Endothelial cell of umbilical vein (primary cell): ENCODE measurements around the gene GUK1. TPM values are rescaled to one million over a fixed set of nuclear protein-coding genes. Genes with fewer than 3 reads are reported as not detected.

Source experiments
- BruUV-seq: library from RNA; stranded (reverse); fragments of 400-500 nt; replicated peaks from 2 replicates; lab custom pipeline; 2021; lab: Mats Ljungman, UMichigan
- CTCF ChIA-PET: fragments of 300-600, 350-600 bp; sonication (Branson Sonifier 250); formaldehyde crosslinking; loops from one replicate; lab custom pipeline; 2021; ENCODE audit warnings: antibody characterized with exemption, inconsistent platforms; lab: Charles Lee
- POLR2A ChIA-PET: fragments of 300-600, 350-600 bp; sonication (Branson Sonifier 250); formaldehyde crosslinking; loops from one replicate; lab custom pipeline; 2021; ENCODE audit warnings: antibody characterized with exemption, inconsistent platforms; lab: Charles Lee
- DNase-seq: peaks from one replicate; pipeline ENCODE4 v3.0.0-alpha.2; 2011; ENCODE audit warnings: low read depth, low spot score
- FAIRE-seq: peaks from 2 replicates; lab custom pipeline; 2011; peaks lifted over from hg19 to GRCh38; lab: Jason Lieb, UNC
- H2AFZ ChIP-seq: 2 replicates; pipeline ENCODE4 v1.6.0; 2012; ENCODE audit warnings: low read depth, low read length, control low read depth, inconsistent platforms
- H3K27ac ChIP-seq: 2 replicates; pipeline ENCODE4 v1.5.1; 2011; ENCODE audit warnings: low read depth, mild to moderate bottlenecking, control low read depth, low read length, moderate library complexity; ENCODE audit not compliant: insufficient read depth
- H3K27me3 ChIP-seq, 2 experiments: 2 replicates each; pipeline versions ENCODE4 v1.6.0 to v1.6.1; 2011; ENCODE audit warnings: low read length in 2 of 2, mixed read lengths in 1 of 2; ENCODE audit not compliant: control insufficient read depth in 2 of 2, insufficient read depth in 2 of 2
- H3K36me3 ChIP-seq, 2 experiments: 2 replicates in 1 of 2; 3 replicates in 1 of 2; pipeline ENCODE4 v1.5.1; 2011; ENCODE audit warnings: low read length in 2 of 2, mild to moderate bottlenecking in 1 of 2, moderate library complexity in 1 of 2; ENCODE audit not compliant: control insufficient read depth in 2 of 2, insufficient read depth in 2 of 2; ENCODE audit errors: extremely low read depth in 1 of 2
- H3K4me1 ChIP-seq: 3 replicates; pipeline ENCODE4 v1.5.1; 2011; ENCODE audit warnings: mild to moderate bottlenecking, low read length; ENCODE audit not compliant: control insufficient read depth, insufficient read depth; ENCODE audit errors: extremely low read depth
- H3K4me2 ChIP-seq: 2 replicates; pipeline ENCODE4 v1.6.1; 2011; ENCODE audit warnings: low read length, control low read depth, mixed read lengths; ENCODE audit not compliant: insufficient read depth
- H3K4me3 ChIP-seq, 3 experiments: fragments of 200-600 bp in 1 of 3; sonication (generic), shearing (Covaris generic) in 1 of 3; replicated peaks in 1 of 3; 2 replicates each; pipeline ENCODE4 v1.5.1; 2011 to 2016; ENCODE audit warnings: control low read depth in 3 of 3, low read length in 3 of 3, mild to moderate bottlenecking in 2 of 3, inconsistent platforms in 1 of 3, low read depth in 1 of 3, moderate library complexity in 1 of 3; ENCODE audit not compliant: insufficient read depth in 1 of 3
- H3K79me2 ChIP-seq: 2 replicates; pipeline ENCODE4 v1.6.0; 2012; ENCODE audit warnings: low read length, inconsistent platforms; ENCODE audit not compliant: control insufficient read depth, insufficient read depth
- H3K9ac ChIP-seq: replicated peaks from 2 replicates; pipeline ENCODE3; 2011; ENCODE audit warnings: low read length, control low read depth; ENCODE audit not compliant: insufficient read depth; ENCODE audit errors: extremely low read depth
- H3K9me1 ChIP-seq: replicated peaks from 3 replicates; pipeline ENCODE4 v1.6.0; 2011; ENCODE audit warnings: mild to moderate bottlenecking, low read length; ENCODE audit not compliant: control insufficient read depth, insufficient read depth; ENCODE audit errors: extremely low read depth
- H3K9me3 ChIP-seq: replicated peaks from 2 replicates; pipeline ENCODE4 v1.5.1; 2012; ENCODE audit warnings: low read length, inconsistent platforms; ENCODE audit not compliant: control insufficient read depth, insufficient read depth
- H4K20me1 ChIP-seq: replicated peaks from 2 replicates; pipeline ENCODE3; 2011; ENCODE audit warnings: mild to moderate bottlenecking, low read length; ENCODE audit not compliant: control insufficient read depth, insufficient read depth; ENCODE audit errors: extremely low read depth
- EZH2 ChIP-seq: IDR thresholded peaks from 2 replicates; pipeline ENCODE4 v1.6.1; 2012; ENCODE audit warnings: borderline replicate concordance, low read depth, mild to moderate bottlenecking, moderate library complexity, low read length, inconsistent platforms; ENCODE audit not compliant: severe bottlenecking
- FOS ChIP-seq: IDR thresholded peaks from 2 replicates; pipeline ENCODE4 v1.6.1; 2011; ENCODE audit warnings: mild to moderate bottlenecking, low read length, moderate library complexity, borderline replicate concordance; ENCODE audit not compliant: insufficient read depth
- GATA2 ChIP-seq: IDR thresholded peaks from 2 replicates; pipeline ENCODE4 v1.7.0; 2011; ENCODE audit warnings: low read depth, mild to moderate bottlenecking, moderate library complexity, mixed read lengths, low read length; ENCODE audit not compliant: insufficient read length, insufficient read depth
- JUN ChIP-seq: IDR thresholded peaks from 2 replicates; pipeline ENCODE4 v1.6.1; 2011; ENCODE audit warnings: borderline replicate concordance, low read depth; ENCODE audit not compliant: insufficient read length, insufficient read depth
- MYC ChIP-seq: IDR thresholded peaks from one replicate; pipeline ENCODE4 v1.6.1; 2011; ENCODE audit warnings: mild to moderate bottlenecking, low read depth, low read length
- POLR2A ChIP-seq: IDR thresholded peaks from 2 replicates; pipeline ENCODE4 v1.6.1; 2012; ENCODE audit warnings: low read depth, mild to moderate bottlenecking, control low read depth, low read length
- POLR2AphosphoS5 ChIP-seq: IDR thresholded peaks from 2 replicates; pipeline ENCODE4 v1.6.1; 2012; ENCODE audit warnings: low read depth, mild to moderate bottlenecking, control low read depth, low read length, moderate library complexity; ENCODE audit not compliant: insufficient read depth
- dilution Hi-C: fragments of 300-500 bp; cut with MboI; formaldehyde crosslinking; loops from one replicate; pipeline ENCODE4 v1.15.0; 2019; ENCODE audit warnings: low sequenced_read_pairs; ENCODE audit not compliant: extremely low pct_ligation_motif_present
- intact Hi-C: fragments of 100-400 bp; cut with micrococcal nuclease; formaldehyde crosslinking; loops from one replicate; pipeline ENCODE4 v1.10.0; 2022
- polyA plus RNA-seq, 4 experiments: library from polyadenylated mRNA; depleted of rRNA in 3 of 4; stranded (reverse) in 3 of 4; unstranded in 1 of 4; fragments of >200 nt; gene quantifications; 2 replicates each; pipeline versions ENCODE4 v1.2.1 to v1.2.3, GENCODE V29; 2011 to 2012; ENCODE audit warnings: missing spikeins in 1 of 4
- total RNA-seq: library from RNA; stranded (reverse); gene quantifications from 2 replicates; pipeline ENCODE4 v1.2.3, GENCODE V29; 2021
- TF ChIP-seq, protein P1 (sequence below), 2 donors: IDR thresholded peaks; 1 replicate in 1 of 2; 2 replicates in 1 of 2; pipeline ENCODE4 v1.5.1; 2011; ENCODE audit warnings: low read length in 2 of 2, mild to moderate bottlenecking in 2 of 2, moderate library complexity in 2 of 2, control low read depth in 1 of 2, inconsistent platforms in 1 of 2, low read depth in 1 of 2; ENCODE audit not compliant: insufficient read depth in 1 of 2; ENCODE audit errors: extremely low read depth in 1 of 2
- TF ChIP-seq, protein P2 (sequence below): IDR thresholded peaks from 2 replicates; pipeline ENCODE4 v1.6.1; 2011; ENCODE audit not compliant: insufficient read depth, insufficient read length

Gene GUK1
- total and polyA plus RNA-seq, 2 donors (not counting 3 experiments of a cell fraction or from before 2014, with no cell fraction given): 239 to 742 TPM

DNA sequence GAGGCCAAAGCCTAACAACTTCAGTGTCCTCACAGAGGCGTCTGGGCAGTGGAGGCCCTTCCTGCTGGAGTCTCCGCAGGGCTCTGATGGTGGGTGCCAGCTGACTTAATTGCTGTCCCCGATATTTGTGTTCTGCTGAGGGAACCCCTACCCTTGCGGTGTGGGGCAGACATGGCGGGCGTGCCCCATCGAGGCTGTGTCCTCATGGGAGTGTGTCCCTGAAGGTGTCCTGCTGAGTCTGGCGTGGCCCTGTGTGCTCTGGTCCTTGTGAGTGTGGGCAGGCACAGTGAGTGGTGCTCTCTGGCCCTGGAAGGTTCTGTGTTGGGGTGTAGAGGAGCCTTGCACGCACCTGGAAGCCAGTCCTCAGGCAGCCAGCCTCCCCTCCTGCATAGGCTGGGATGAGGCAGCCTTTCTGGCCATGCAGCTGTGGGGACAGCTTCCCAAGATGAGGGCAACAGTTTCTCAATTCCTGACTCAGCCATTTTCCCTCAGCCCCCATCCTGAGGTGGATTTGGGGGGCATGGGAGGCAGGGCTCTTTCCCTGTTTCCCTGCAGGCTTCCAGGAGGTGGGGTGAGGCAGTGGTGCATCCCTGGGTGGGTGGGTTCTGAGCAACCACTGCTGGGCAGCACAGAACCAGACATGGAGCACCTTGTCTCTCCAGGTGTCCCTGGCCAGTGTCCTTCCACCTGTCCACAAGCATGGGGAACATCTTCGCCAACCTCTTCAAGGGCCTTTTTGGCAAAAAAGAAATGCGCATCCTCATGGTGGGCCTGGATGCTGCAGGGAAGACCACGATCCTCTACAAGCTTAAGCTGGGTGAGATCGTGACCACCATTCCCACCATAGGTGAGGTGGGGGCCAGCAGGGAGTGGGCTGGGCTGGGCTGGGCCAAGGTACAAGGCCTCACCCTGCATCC lies 43.4 kb upstream of the GUK1 start:
- Histone ChIP-seq H2AFZ (no peak overlapping the region), H3K79me2 (peaks cover 80% of the 10 kb centered on the region), H3K27ac (no peak overlapping the region), H3K4me2 (no peak overlapping the region), H3K4me3 (no peak overlapping the region), H3K27me3 (no peaks in the 10 kb centered on the region), H3K4me1 (peaks cover 8% of the 10 kb centered on the region), H3K9ac (no peak overlapping the region), H3K36me3 (peaks cover 10 to 42% of the 10 kb centered on the region in 2 experiments), H3K9me1 (no peaks in the 10 kb centered on the region), H3K9me3 (peaks cover 4% of the 10 kb centered on the region), H4K20me1 (peaks cover 14% of the 10 kb centered on the region)
- BruUV-seq: no TSS peak
- FAIRE-seq (no peak), DNase-seq (no peak)
- dilution Hi-C loops: no loop called here
- TF ChIP-seq JUN (no peak), POLR2A (no peak), MYC (no peak), EZH2 (no peak), FOS (no peak), POLR2AphosphoS5 (no peak), GATA2 (no peak)
- TF ChIP-seq, protein P1, sequence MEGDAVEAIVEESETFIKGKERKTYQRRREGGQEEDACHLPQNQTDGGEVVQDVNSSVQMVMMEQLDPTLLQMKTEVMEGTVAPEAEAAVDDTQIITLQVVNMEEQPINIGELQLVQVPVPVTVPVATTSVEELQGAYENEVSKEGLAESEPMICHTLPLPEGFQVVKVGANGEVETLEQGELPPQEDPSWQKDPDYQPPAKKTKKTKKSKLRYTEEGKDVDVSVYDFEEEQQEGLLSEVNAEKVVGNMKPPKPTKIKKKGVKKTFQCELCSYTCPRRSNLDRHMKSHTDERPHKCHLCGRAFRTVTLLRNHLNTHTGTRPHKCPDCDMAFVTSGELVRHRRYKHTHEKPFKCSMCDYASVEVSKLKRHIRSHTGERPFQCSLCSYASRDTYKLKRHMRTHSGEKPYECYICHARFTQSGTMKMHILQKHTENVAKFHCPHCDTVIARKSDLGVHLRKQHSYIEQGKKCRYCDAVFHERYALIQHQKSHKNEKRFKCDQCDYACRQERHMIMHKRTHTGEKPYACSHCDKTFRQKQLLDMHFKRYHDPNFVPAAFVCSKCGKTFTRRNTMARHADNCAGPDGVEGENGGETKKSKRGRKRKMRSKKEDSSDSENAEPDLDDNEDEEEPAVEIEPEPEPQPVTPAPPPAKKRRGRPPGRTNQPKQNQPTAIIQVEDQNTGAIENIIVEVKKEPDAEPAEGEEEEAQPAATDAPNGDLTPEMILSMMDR (IDR thresholded peaks at IDR 0.05; ENCODE audit: extremely low read depth in 1 of 2, insufficient read depth in 1 of 2, low read depth in 1 of 2, low read length in 2 of 2): no peak
- TF ChIP-seq, protein P2, sequence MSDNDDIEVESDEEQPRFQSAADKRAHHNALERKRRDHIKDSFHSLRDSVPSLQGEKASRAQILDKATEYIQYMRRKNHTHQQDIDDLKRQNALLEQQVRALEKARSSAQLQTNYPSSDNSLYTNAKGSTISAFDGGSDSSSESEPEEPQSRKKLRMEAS: no peak
- POLR2A ChIA-PET: no interaction called here
- intact Hi-C loops: no loop called here
- CTCF ChIA-PET: no interaction called here
